HepG2 (cell line): ENCODE data around the gene DMXL1. TPM values are rescaled to one million over a fixed set of nuclear protein-coding genes. Genes with fewer than 3 reads are reported as not detected.

Source experiments
- ATAC-seq: fragments of 200-7000 bp; cut with Tn5 transposase; 3 replicates; pipeline ENCODE4 v1.9.1; 2020; ENCODE audit warnings: mild to moderate bottlenecking, moderate library complexity
- BruUV-seq: library from RNA; stranded (reverse); fragments of 400-500 nt; replicated peaks from 2 replicates; lab custom pipeline; 2021; lab: Mats Ljungman, UMichigan
- CTCF ChIA-PET: fragments of 300-600 bp; formaldehyde crosslinking; extraction: SDS; loops from one replicate; lab custom pipeline; 2021; ENCODE audit warnings: low total read pairs, inconsistent platforms, low intra/inter-chr PET ratio; lab: Yijun Ruan, JAX
- POLR2A ChIA-PET: fragments of 350-600 bp; sonication (Branson Sonifier 250); formaldehyde crosslinking; loops from one replicate; lab custom pipeline; 2020; ENCODE audit warnings: antibody characterized with exemption, inconsistent platforms; lab: Yijun Ruan, JAX
- DNase-seq: peaks from one replicate; pipeline ENCODE4 v3.0.0-alpha.2; 2015; ENCODE audit warnings: low spot score
- FAIRE-seq: peaks from 3 replicates; lab custom pipeline; 2011; peaks lifted over from hg19 to GRCh38; lab: Jason Lieb, UNC
- H2AFZ ChIP-seq: one replicate; pipeline ENCODE4 v1.6.1; 2011; ENCODE audit warnings: low read length, inconsistent platforms
- H3K27ac ChIP-seq: fragments of 300-600 bp; 3 replicates; pipeline ENCODE4 v1.8.0; 2011; ENCODE audit warnings: mixed run types, mild to moderate bottlenecking, mixed read lengths, low read length, inconsistent platforms; ENCODE audit not compliant: insufficient read depth; ENCODE audit errors: extremely low read length
- H3K27me3 ChIP-seq, 2 experiments: fragments of 200-600 bp in 1 of 2; 2 replicates in 1 of 2; 3 replicates in 1 of 2; pipeline versions ENCODE4 v1.6.0 to v1.8.0; 2011; ENCODE audit warnings: low read length in 2 of 2, mild to moderate bottlenecking in 2 of 2, moderate library complexity in 2 of 2, inconsistent platforms in 1 of 2; ENCODE audit not compliant: insufficient read depth in 2 of 2, control insufficient read depth in 1 of 2
- H3K36me3 ChIP-seq, 2 experiments: fragments of 200-600 bp in 1 of 2; replicated peaks in 1 of 2; 2 replicates in 1 of 2; 3 replicates in 1 of 2; pipeline versions ENCODE4 v1.5.1 to v1.8.0; 2011; ENCODE audit warnings: low read length in 2 of 2, inconsistent platforms in 1 of 2; ENCODE audit not compliant: insufficient read depth in 2 of 2, control insufficient read depth in 1 of 2
- H3K4me1 ChIP-seq: 2 replicates; pipeline ENCODE4 v1.5.1; 2012; ENCODE audit warnings: low read length, inconsistent platforms; ENCODE audit not compliant: insufficient read depth
- H3K4me2 ChIP-seq: 2 replicates; pipeline ENCODE4 v1.6.0; 2011; ENCODE audit warnings: low read depth, low read length, inconsistent platforms
- H3K4me3 ChIP-seq, 3 experiments: fragments of 200-600 bp in 1 of 3; sonication (generic), shearing (Covaris generic) in 1 of 3; replicated peaks in 1 of 3; 2 replicates each; pipeline ENCODE4 v1.5.1; 2011 to 2016; ENCODE audit warnings: low read length in 3 of 3, inconsistent platforms in 2 of 3, low read depth in 2 of 3, mild to moderate bottlenecking in 2 of 3, control low read depth in 1 of 3, mixed read lengths in 1 of 3; ENCODE audit not compliant: insufficient read depth in 1 of 3
- H3K79me2 ChIP-seq: one replicate; pipeline ENCODE4 v1.6.1; 2011; ENCODE audit warnings: low read length, inconsistent platforms; ENCODE audit not compliant: insufficient read depth
- H3K9ac ChIP-seq: 2 replicates; pipeline ENCODE4 v1.6.0; 2011; ENCODE audit warnings: mild to moderate bottlenecking, low read depth, low read length, inconsistent platforms; ENCODE audit not compliant: insufficient read depth
- H3K9me3 ChIP-seq: 2 replicates; pipeline ENCODE4 v1.5.1; 2012; ENCODE audit warnings: mild to moderate bottlenecking, low read length
- H4K20me1 ChIP-seq: 2 replicates; pipeline ENCODE4 v1.6.0; 2011; ENCODE audit warnings: inconsistent platforms, mild to moderate bottlenecking, low read length, moderate library complexity; ENCODE audit not compliant: insufficient read depth
- CHCHD3 ChIP-seq: sonication (generic); formaldehyde crosslinking; IDR thresholded peaks from 2 replicates; pipeline ENCODE4 v1.8.0; 2022; ENCODE audit warnings: mild to moderate bottlenecking, missing genetic modification reagents, moderate library complexity
- KAT8 ChIP-seq: IDR thresholded peaks from 2 replicates; pipeline ENCODE4 v1.6.1; 2016; ENCODE audit warnings: missing genetic modification reagents, missing compliant biosample characterization
- MAF1 ChIP-seq: sonication (generic); formaldehyde crosslinking; IDR thresholded peaks from 2 replicates; pipeline ENCODE4 v1.5.0; 2020; ENCODE audit warnings: missing genetic modification reagents, borderline replicate concordance
- MAFF ChIP-seq: IDR thresholded peaks from 2 replicates; pipeline ENCODE4 v1.6.1; 2011; ENCODE audit warnings: low read depth, low read length, improper control_type of control experiment
- NFRKB ChIP-seq: fragments of 450-650 bp; IDR thresholded peaks from 2 replicates; pipeline ENCODE4 v1.6.1; 2017
- NR2C2 ChIP-seq: sonication (generic); formaldehyde crosslinking; IDR thresholded peaks from 2 replicates; pipeline ENCODE4 v1.4.0; 2020; ENCODE audit warnings: missing genetic modification reagents, mild to moderate bottlenecking, moderate library complexity, borderline replicate concordance
- PCBP1 ChIP-seq: fragments of 200-400 bp; formaldehyde crosslinking; IDR thresholded peaks from 2 replicates; pipeline ENCODE4 v1.6.1; 2017; ENCODE audit warnings: mild to moderate bottlenecking, low read depth, low read length, borderline replicate concordance
- SAP130 ChIP-seq: IDR thresholded peaks from 2 replicates; pipeline ENCODE4 v1.6.1; 2016; ENCODE audit warnings: low read depth
- SMC3 ChIP-seq: IDR thresholded peaks from 2 replicates; pipeline ENCODE4 v1.6.1; 2011; ENCODE audit warnings: low read length, improper control_type of control experiment
- SOX13 ChIP-seq, 3 experiments: fragments of 450-650 bp in 1 of 3; sonication (generic) in 1 of 3; formaldehyde crosslinking in 1 of 3; IDR thresholded peaks in 2 of 3; conservative IDR thresholded peaks in 1 of 3; 2 replicates each; pipeline versions ENCODE4 v1.5.0 to v1.6.1; 2016 to 2020; ENCODE audit warnings: antibody characterized with exemption in 1 of 3, mild to moderate bottlenecking in 1 of 3, missing compliant biosample characterization in 1 of 3, missing genetic modification reagents in 1 of 3, moderate library complexity in 1 of 3
- ZC3H4 ChIP-seq: sonication (generic); formaldehyde crosslinking; IDR thresholded peaks from 2 replicates; pipeline ENCODE4 v1.4.0; 2020; ENCODE audit warnings: missing genetic modification reagents, borderline replicate concordance
- ZFX ChIP-seq: sonication (generic); formaldehyde crosslinking; IDR thresholded peaks from 2 replicates; pipeline ENCODE4 v1.4.0; 2020; ENCODE audit warnings: mild to moderate bottlenecking, low read depth, missing genetic modification reagents, moderate library complexity
- ZMYM4 ChIP-seq: sonication (generic); formaldehyde crosslinking; IDR thresholded peaks from 2 replicates; pipeline ENCODE4 v1.8.1; 2023; ENCODE audit warnings: mild to moderate bottlenecking, missing genetic modification reagents
- ZNF205 ChIP-seq: IDR thresholded peaks from 2 replicates; pipeline ENCODE4 v1.6.1; 2018; ENCODE audit warnings: missing biosample characterization, missing genetic modification reagents
- ZNF282 ChIP-seq: fragments of 450-650 bp; IDR thresholded peaks from 2 replicates; pipeline ENCODE4 v1.6.1; 2018; ENCODE audit not compliant: partially characterized antibody
- ZNF563 ChIP-seq: sonication (generic); formaldehyde crosslinking; IDR thresholded peaks from 2 replicates; pipeline ENCODE4 v1.8.0; 2022; ENCODE audit warnings: mild to moderate bottlenecking, moderate library complexity, missing genetic modification reagents
- ZNF644 ChIP-seq: IDR thresholded peaks from 2 replicates; pipeline ENCODE4 v1.6.1; 2016; ENCODE audit warnings: low read depth
- ZNF687 ChIP-seq: sonication (generic); formaldehyde crosslinking; IDR thresholded peaks from 2 replicates; pipeline ENCODE4 v1.5.1; 2020; ENCODE audit warnings: mild to moderate bottlenecking, missing genetic modification reagents, moderate library complexity
- ZNF749 ChIP-seq: sonication (generic); formaldehyde crosslinking; IDR thresholded peaks from 2 replicates; pipeline ENCODE4 v1.8.0; 2022; ENCODE audit warnings: mild to moderate bottlenecking, missing genetic modification reagents, moderate library complexity, borderline replicate concordance
- ZNF768 ChIP-seq: sonication (generic); formaldehyde crosslinking; IDR thresholded peaks from 2 replicates; pipeline ENCODE4 v1.4.0; 2020; ENCODE audit warnings: missing genetic modification reagents
- WGBS: methylation state at CpG from one replicate; pipeline ENCODE4 v1.1.6; 2017; ENCODE audit warnings: low lambda C conversion rate; 5-methylcytosine and 5-hydroxymethylcytosine counted together
- in situ Hi-C: cut with HindIII; loops from 2 replicates; pipeline ENCODE4 v1.10.0; 2017; ENCODE audit warnings: low pct_unique_long_range_greater_than_20kb; ENCODE audit not compliant: extremely low pct_ligation_motif_present
- intact Hi-C: fragments of 100-400 bp; cut with micrococcal nuclease; formaldehyde crosslinking; loops from one replicate; pipeline ENCODE4 v1.10.0; 2022; ENCODE audit not compliant: unreplicated experiment
- polyA plus RNA-seq, 8 experiments: library from polyadenylated mRNA; depleted of rRNA in 3 of 8; stranded (reverse) in 7 of 8; unstranded in 1 of 8; fragments of >200 nt; fragmentation: Illumina TruSeq in 4 of 8; extraction: Trizol in 4 of 8; gene quantifications; 2 replicates each; pipeline versions ENCODE4 v1.2.1 to v1.2.3, GENCODE V29; 2011 to 2016; ENCODE audit warnings: low read depth in 4 of 8, missing spikeins in 1 of 8, mixed read lengths in 1 of 8; ENCODE audit not compliant: insufficient read depth in 1 of 8
- total RNA-seq, 5 experiments: library from RNA; depleted of rRNA; stranded (reverse); fragments of >200 nt; fragmentation: Illumina TruSeq; extraction: Trizol; gene quantifications; 2 replicates each; pipeline ENCODE4 v1.2.3, GENCODE V29; 2016; ENCODE audit warnings: low read depth in 1 of 5

DMXL1 gene
- total and polyA plus RNA-seq, 2 of the 13 experiments (the other 11 are each of a cell fraction or from before 2014, with no cell fraction given) = 6.9 to 18.6 TPM

- DNase-seq = peak; percentile 74
- H3K9me3 ChIP-seq = no peaks in the 10 kb centered on the region
- CTCF ChIA-PET = interaction anchor here (1.8 kb wide), 1 partner anchor 267 kb away, joined by 18 read pairs; the partner anchor contains the start of gene DTWD2
- TF ChIP-seq ZNF282 (no peak), SAP130 (CRISPR knock-in tag) (0 out of 2 replicates have a peak, but pooled peaks have one; percentile 25), ZFX (CRISPR knock-in tag) (peak; percentile 52; the same call in 1 of the 2 replicates), ZC3H4 (no peak), CHCHD3 (CRISPR knock-in tag) (no peak), PCBP1 (no peak), ZNF644 (CRISPR knock-in tag) (peak; percentile 77), SOX13 (IDR thresholded peaks at IDR 0.05) (no peak), SOX13 (CRISPR knock-in tag; conservative IDR thresholded peaks at IDR 0.05 in 1 of 2, IDR thresholded peaks at IDR 0.05 in 1 of 2) (0 out of 4 replicates have a peak, but pooled peaks of 1 of the 2 experiments have one; percentile 48), KAT8 (CRISPR knock-in tag) (no peak), NFRKB (no peak), MAFF (no peak), NR2C2 (0 out of 2 replicates have a peak, but pooled peaks have one; percentile 17), ZNF687 (CRISPR knock-in tag) (peak; percentile 27), MAF1 (CRISPR knock-in tag) (no peak), ZNF768 (CRISPR knock-in tag) (no peak), ZNF205 (CRISPR knock-in tag) (no peak), ZNF749 (CRISPR knock-in tag) (no peak), ZMYM4 (CRISPR knock-in tag) (peak; percentile 72; the same call in 1 of the 2 replicates), ZNF563 (no peak), SMC3 (peak; percentile 71)
Measured at GRCh38 chr5:119255571-119256356, 184.9 kb downstream of the DMXL1 start.

More at GRCh38 chr5:119255571-119256356, 184.9 kb downstream of the DMXL1 start:
- Histone ChIP-seq H3K36me3 (no peaks in the 10 kb centered on the region), H3K4me1 (peaks cover 16% of the 10 kb centered on the region), H3K27ac (peak overlapping the region; percentile 35), H3K79me2 (no peaks in the 10 kb centered on the region), H4K20me1 (no peaks in the 10 kb centered on the region), H3K27me3 (no peaks in the 10 kb centered on the region), H3K9ac (no peak overlapping the region), H2AFZ (no peak overlapping the region), H3K4me3 (0 out of 6 replicates have a peak overlapping the region, but pooled peaks of 1 of the 3 experiments have one; percentile 12), H3K4me2 (peak overlapping the region; percentile 19)
- POLR2A ChIA-PET = interaction anchor here (1.0 to 2.8 kb wide), 3 partner anchors 12 to 268 kb away, joined by 4 to 12 read pairs (median 5); partner anchors contain the start of genes DMXL1 and DTWD2
- in situ Hi-C loops = no loop called here
- FAIRE-seq = peak; percentile 70
- 74% methylated on average over 4 of the region's 5 CpGs for WGBS
- intact Hi-C loops = loop anchor here (1.0 kb wide), 2 partner anchors 233 to 267 kb away; partner anchors contain the start of gene DTWD2
- no TSS peak for BruUV-seq
- peak; percentile 95 for ATAC-seq
